Pancreas (tissue), 10 donors: ENCODE measurements around the gene RSPH9. TPM values are rescaled to one million over a fixed set of nuclear protein-coding genes. Genes with fewer than 3 reads are reported as not detected.

Experiments used
- ATAC-seq, 4 donors: fragments of 200-7000 bp; cut with Tn5 transposase; one replicate each; pipeline versions ENCODE4 v1.8.0 to v1.9.1; 2020; ENCODE audit warnings: mild to moderate bottlenecking in 4 of 4, moderate library complexity in 4 of 4
- DNase-seq, 6 donors: peaks; one replicate each; pipeline ENCODE4 v3.0.0-alpha.2; 2020
- FAIRE-seq: peaks from 2 replicates; lab custom pipeline; 2012; peaks lifted over from hg19 to GRCh38; lab: Jason Lieb, UNC
- H3K27ac ChIP-seq, 4 donors: fragments of 200-600 bp; sonication (generic); 1 replicate in 3 of 4; 2 replicates in 1 of 4; pipeline versions ENCODE4 v1.5.0 to v1.8.0; 2020
- H3K27me3 ChIP-seq, 4 donors: fragments of 200-600 bp; one replicate each; pipeline ENCODE4 v1.8.0; 2021
- H3K36me3 ChIP-seq, 3 donors: fragments of 200-600 bp; sonication (generic) in 1 of 3; one replicate each; pipeline versions ENCODE4 v1.5.0 to v1.8.0; 2020 to 2021
- H3K4me1 ChIP-seq, 3 donors: fragments of 200-600 bp; one replicate each; pipeline ENCODE4 v1.8.0; 2021
- H3K4me3 ChIP-seq, 4 donors: fragments of 200-600 bp; sonication (generic) in 2 of 4; one replicate each; pipeline versions ENCODE4 v1.5.0 to v1.8.0; 2020 to 2021
- H3K9me3 ChIP-seq, 4 donors: fragments of 200-600 bp; one replicate each; pipeline ENCODE4 v1.8.0; 2021
- CTCF ChIP-seq, 4 donors: fragments of 200-600 bp; sonication (generic) in 3 of 4; IDR thresholded peaks; one replicate each; pipeline versions ENCODE4 v1.5.0 to v1.8.0; 2021; ENCODE audit warnings: antibody characterized with exemption in 4 of 4
- WGBS, 2 donors: extraction: QIAGEN DNeasy Blood & Tissue Kit; methylation state at CpG; one replicate each; pipeline ENCODE4 v1.1.7; 2013; 5-methylcytosine and 5-hydroxymethylcytosine counted together
- intact Hi-C, 3 donors: fragments of 100-400 bp; cut with DNase I; formaldehyde crosslinking; loops; one replicate each; pipeline versions ENCODE4 v1.11.1 to v1.14.2; 2022
- polyA plus RNA-seq, 2 donors: library from polyadenylated mRNA; stranded (reverse); fragments of 200-250 nt; gene quantifications; one replicate each; pipeline ENCODE4 v1.2.3, GENCODE V29; 2013
- total RNA-seq, 6 donors: library from RNA; stranded (reverse); fragmentation: NEBNext Ultra II Directional in 4 of 6; extraction: Animal tissue kit (Norgen Biotek cat#: 25700) in 4 of 6; gene quantifications; one replicate each; pipeline versions ENCODE4 v1.2.1 to v1.2.4, GENCODE V29; 2021 to 2023
- donor health status: healthy with polysubstance abuse.
- donor health status: DM: no; HTN: no; CAD: no; lungs with moderate emphysema.
- donor health status: DM: no; HTN: no; CAD: no.
- donor health status: control.
- donor health status: control.
- donor health status: Bipolar disorder and iron deficiency.
- donor health status: DM: yes; HTN: yes; CAD: no.
- donor health status: DM: no; HTN: no; CAD: no.
- donor health status: DM: no; HTN: no; CAD: no.
- donor health status: DM: yes; HTN: yes; CAD: no.

The RSPH9 gene
- total and polyA plus RNA-seq, 8 donors, result 0.06 to 1.1 (median 0.12) TPM; not detected in 3

- TF ChIP-seq CTCF (IDR thresholded peaks at IDR 0.05), result no peak
- intact Hi-C loops, result no loop called here
- H3K4me3 ChIP-seq, result no peak overlapping the region
- no peaks in the 10 kb centered on the region for H3K9me3 ChIP-seq
- WGBS, 2 donors, result 59 to 62% methylated on average over 15 of the region's 15 CpGs
- FAIRE-seq (no peak), DNase-seq (peak; percentile 54 to 88 (median 79)), ATAC-seq (peak; percentile 64 to 82 (median 76))
- H3K4me1 ChIP-seq, result peaks cover 7 to 19% (median 12%) of the 10 kb centered on the region in 3 donors
- peak overlapping the region in 1 of 4 donors; percentile 16 for H3K27ac ChIP-seq
- peaks cover 4 to 31% (median 6%) of the 10 kb centered on the region in 3 donors for H3K36me3 ChIP-seq
- no peaks in the 10 kb centered on the region for H3K27me3 ChIP-seq
These were observed 28.7 kb downstream of the RSPH9 start for GRCh38 chr6:43673444-43674084.

GRCh38 chr6:43674291-43674690 lies 29.5 kb downstream of the RSPH9 start:
- H3K27me3 ChIP-seq, result no peaks in the 10 kb centered on the region
- DNase-seq (no peak), ATAC-seq (no peak), FAIRE-seq (no peak)
- peaks cover 4 to 19% (median 11%) of the 10 kb centered on the region in 3 donors for H3K4me1 ChIP-seq
- no peak overlapping the region for H3K4me3 ChIP-seq
- no peak for TF ChIP-seq CTCF (IDR thresholded peaks at IDR 0.05)
- peaks cover 4 to 31% (median 6%) of the 10 kb centered on the region in 3 donors for H3K36me3 ChIP-seq
- intact Hi-C loops, result no loop called here
- no peaks in the 10 kb centered on the region for H3K9me3 ChIP-seq
- WGBS, 2 donors, result 81 to 90% methylated on average over 2 of the region's 2 CpGs
- no peak overlapping the region for H3K27ac ChIP-seq

- Histone ChIP-seq H3K9me3 (no peaks in the 10 kb centered on the region), H3K27ac (no peak overlapping the region), H3K36me3 (peaks cover 4 to 34% (median 6%) of the 10 kb centered on the region in 3 donors), H3K27me3 (no peaks in the 10 kb centered on the region), H3K4me3 (no peak overlapping the region), H3K4me1 (peaks cover 4 to 19% (median 11%) of the 10 kb centered on the region in 3 donors)
- DNase-seq, result no peak
- no peak for FAIRE-seq
- intact Hi-C loops, result no loop called here
- no peak for ATAC-seq
- TF ChIP-seq CTCF (IDR thresholded peaks at IDR 0.05), result no peak
- 95% methylated on average over 8 of the region's 8 CpGs for WGBS, 2 donors
These were observed 30.1 kb downstream of the RSPH9 start for GRCh38 chr6:43674921-43675320.

- TF ChIP-seq CTCF (IDR thresholded peaks at IDR 0.05), result no peak
- no peak for ATAC-seq
- Histone ChIP-seq H3K27me3 (no peaks in the 10 kb centered on the region), H3K4me3 (no peak overlapping the region), H3K4me1 (peaks cover 4 to 17% (median 7%) of the 10 kb centered on the region in 3 donors), H3K36me3 (peaks cover 4 to 40% (median 6%) of the 10 kb centered on the region in 3 donors), H3K9me3 (no peaks in the 10 kb centered on the region), H3K27ac (no peak overlapping the region)
- WGBS, 2 donors, result 84 to 91% methylated on average over 7 of the region's 7 CpGs
- no peak for DNase-seq
- FAIRE-seq, result no peak
- intact Hi-C loops, result no loop called here
These were observed 32.2 kb downstream of the RSPH9 start for GRCh38 chr6:43676962-43677606.

- ATAC-seq (no peak), DNase-seq (no peak), FAIRE-seq (no peak)
- H3K27ac ChIP-seq, result no peak overlapping the region
- intact Hi-C loops, result no loop called here
- WGBS, 2 donors, result 75 to 81% methylated on average over 7 of the region's 7 CpGs
- H3K4me1 ChIP-seq, result peaks cover under 1 to 10% (median 4%) of the 10 kb centered on the region in 3 donors
- no peaks in the 10 kb centered on the region for H3K9me3 ChIP-seq
- no peak overlapping the region for H3K4me3 ChIP-seq
- H3K36me3 ChIP-seq, result peaks cover 4 to 40% (median 6%) of the 10 kb centered on the region in 3 donors
- no peaks in the 10 kb centered on the region for H3K27me3 ChIP-seq
- TF ChIP-seq CTCF (IDR thresholded peaks at IDR 0.05), result no peak
These were observed 32.9 kb downstream of the RSPH9 start for GRCh38 chr6:43677759-43678158.
